ENCODE results near the gene GJB3.

GRCh38 chr1:34776911-34777310, 4.1 kb upstream of the GJB3 start:
- TF ChIP-seq CTCF (optimal IDR thresholded peaks at IDR 0.05 in 1 of 3, IDR thresholded peaks at IDR 0.05 in 1 of 3, conservative IDR thresholded peaks at IDR 0.05 in 1 of 3; ENCODE audit: extremely low read depth in 1 of 3, insufficient read depth in 2 of 3, low read length in 3 of 3) (no peak), EZH2 (IDR thresholded peaks at IDR 0.05; ENCODE audit: low read length) (no peak)

Data from keratinocyte (primary cell).